Astrocyte (in vitro differentiated cells and primary cell): ENCODE data around the gene IMMP2L.

Experiments
- CTCF ChIP-seq: IDR thresholded peaks from 2 replicates; pipeline ENCODE4 v1.5.1; 2011; ENCODE audit warnings: low read depth, mild to moderate bottlenecking, inconsistent platforms, low read length, moderate library complexity; ENCODE audit not compliant: insufficient read depth
- EZH2 ChIP-seq: IDR thresholded peaks from 2 replicates; pipeline ENCODE4 v1.6.1; 2012; ENCODE audit warnings: mild to moderate bottlenecking, low read length, inconsistent platforms; ENCODE audit not compliant: insufficient read depth

DNA sequence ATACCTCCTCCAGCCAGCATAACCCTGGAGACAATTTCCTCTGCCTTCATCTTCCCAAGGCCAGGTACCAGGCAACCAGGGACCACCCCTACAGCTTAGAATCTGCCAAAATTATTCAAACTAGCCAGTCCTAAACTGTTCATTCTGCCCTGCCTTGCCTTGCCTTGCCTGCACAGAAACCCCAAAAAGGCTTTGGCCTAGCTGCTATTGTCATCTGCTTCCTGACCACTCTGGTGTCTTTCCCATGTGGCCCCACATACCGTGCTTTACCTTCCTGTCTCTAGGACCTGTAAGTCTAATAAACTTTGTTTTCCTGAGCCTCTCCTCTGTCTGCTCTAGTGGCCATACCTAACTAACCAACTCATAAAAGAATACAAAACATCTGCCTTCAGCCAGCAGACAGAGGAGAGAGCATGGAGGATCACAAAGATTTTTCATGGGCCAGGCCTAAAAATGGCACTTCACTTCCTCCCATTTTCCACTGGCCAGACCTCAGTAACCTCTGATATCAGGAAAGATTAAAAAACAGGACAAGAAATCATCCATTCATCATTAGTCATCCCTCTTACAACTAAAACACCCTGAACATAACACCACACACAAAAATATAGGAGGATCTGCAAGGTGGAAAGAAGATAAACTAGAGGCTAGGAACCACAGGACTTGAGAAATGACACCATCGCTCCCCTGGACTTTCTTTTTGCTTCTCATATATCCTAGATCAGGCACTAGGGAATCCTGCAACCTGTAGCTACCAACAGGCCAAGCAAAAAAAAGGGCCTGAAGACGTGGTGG lies 51.5 kb downstream of the IMMP2L start:
- TF ChIP-seq CTCF, result no peak
- no peak for TF ChIP-seq EZH2
